Upper lobe of left lung (tissue), 6 donors: Measurements from ENCODE around the gene ZC3HAV1L. TPM values are rescaled to one million over a fixed set of nuclear protein-coding genes. Genes with fewer than 3 reads are reported as not detected.
A peak's percentile ranks its signal among the peaks of the same experiment; 100 is the strongest.

Experiments used
- ATAC-seq, 2 donors: fragments of 200-7000 bp; cut with Tn5 transposase; one replicate each; pipeline ENCODE4 v1.9.1; 2022; ENCODE audit warnings: mild to moderate bottlenecking in 2 of 2, moderate library complexity in 2 of 2; ENCODE audit not compliant: low FRiP score in 2 of 2
- DNase-seq, 2 donors: peaks; one replicate each; pipeline ENCODE4 v3.0.0-alpha.2; 2019 to 2020
- H3K27ac ChIP-seq, 4 donors: fragments of 200-600 bp; sonication (generic); one replicate each; pipeline ENCODE4 v1.5.1; 2016 to 2019
- H3K27me3 ChIP-seq, 4 donors: fragments of 200-600 bp; sonication (generic); one replicate each; pipeline ENCODE4 v1.5.1; 2017 to 2019
- H3K36me3 ChIP-seq, 4 donors: fragments of 200-600 bp; sonication (generic); one replicate each; pipeline ENCODE4 v1.5.1; 2016 to 2019
- H3K4me1 ChIP-seq, 4 donors: fragments of 200-600 bp; sonication (generic); one replicate each; pipeline ENCODE4 v1.5.1; 2018 to 2019
- H3K4me3 ChIP-seq, 4 donors: fragments of 200-600 bp; sonication (generic); one replicate each; pipeline ENCODE4 v1.5.1; 2017 to 2019; ENCODE audit warnings: mild to moderate bottlenecking in 2 of 4, moderate library complexity in 1 of 4
- H3K9me3 ChIP-seq, 4 donors: fragments of 200-600 bp; sonication (generic); one replicate each; pipeline ENCODE4 v1.5.1; 2018 to 2019
- CTCF ChIP-seq, 6 experiments: fragments of 450-650 bp in 4 of 6; fragments of 200-600 bp in 2 of 6; sonication (generic) in 2 of 6; IDR thresholded peaks; one replicate each; pipeline ENCODE4 v1.5.1; 2016 to 2019; ENCODE audit warnings: antibody characterized with exemption in 6 of 6
- EP300 ChIP-seq, 4 donors: sonication (generic); formaldehyde crosslinking; IDR thresholded peaks; one replicate each; pipeline ENCODE4 v1.5.1; 2017; ENCODE audit warnings: antibody characterized with exemption in 4 of 4, control low read depth in 2 of 4
- POLR2A ChIP-seq, 4 donors: fragments of 450-650 bp; IDR thresholded peaks; one replicate each; pipeline ENCODE4 v1.5.1; 2016 to 2017; ENCODE audit warnings: antibody characterized with exemption in 4 of 4, mild to moderate bottlenecking in 2 of 4
- POLR2AphosphoS5 ChIP-seq, 2 donors: sonication (generic); formaldehyde crosslinking; IDR thresholded peaks; one replicate each; pipeline ENCODE4 v1.5.1; 2017; ENCODE audit warnings: antibody characterized with exemption in 2 of 2
- WGBS, 2 donors: methylation state at CpG; one replicate each; pipeline ENCODE4 v1.1.5; 2017 to 2018; 5-methylcytosine and 5-hydroxymethylcytosine counted together
- total RNA-seq, 6 donors: library from RNA; depleted of rRNA in 4 of 6; stranded (reverse); fragments of >200 nt in 4 of 6; gene quantifications; one replicate each; pipeline versions ENCODE4 v1.1.0 to v1.2.1, GENCODE V29; 2016 to 2021
- donor health status: DM: no; HTN: no; CAD: no; lungs with moderate emphysema.
- donor health status: DM: no; HTN: yes; CAD: no; lungs with severe emphysema.

The ZC3HAV1L gene, protein sequence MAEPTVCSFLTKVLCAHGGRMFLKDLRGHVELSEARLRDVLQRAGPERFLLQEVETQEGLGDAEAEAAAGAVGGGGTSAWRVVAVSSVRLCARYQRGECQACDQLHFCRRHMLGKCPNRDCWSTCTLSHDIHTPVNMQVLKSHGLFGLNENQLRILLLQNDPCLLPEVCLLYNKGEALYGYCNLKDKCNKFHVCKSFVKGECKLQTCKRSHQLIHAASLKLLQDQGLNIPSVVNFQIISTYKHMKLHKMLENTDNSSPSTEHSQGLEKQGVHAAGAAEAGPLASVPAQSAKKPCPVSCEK
- 10 to 100 TPM in 2 of 6 donors, 1 to 10 TPM in 4; 3.4 to 12.6 (median 8.3) TPM for total RNA-seq

DNA sequence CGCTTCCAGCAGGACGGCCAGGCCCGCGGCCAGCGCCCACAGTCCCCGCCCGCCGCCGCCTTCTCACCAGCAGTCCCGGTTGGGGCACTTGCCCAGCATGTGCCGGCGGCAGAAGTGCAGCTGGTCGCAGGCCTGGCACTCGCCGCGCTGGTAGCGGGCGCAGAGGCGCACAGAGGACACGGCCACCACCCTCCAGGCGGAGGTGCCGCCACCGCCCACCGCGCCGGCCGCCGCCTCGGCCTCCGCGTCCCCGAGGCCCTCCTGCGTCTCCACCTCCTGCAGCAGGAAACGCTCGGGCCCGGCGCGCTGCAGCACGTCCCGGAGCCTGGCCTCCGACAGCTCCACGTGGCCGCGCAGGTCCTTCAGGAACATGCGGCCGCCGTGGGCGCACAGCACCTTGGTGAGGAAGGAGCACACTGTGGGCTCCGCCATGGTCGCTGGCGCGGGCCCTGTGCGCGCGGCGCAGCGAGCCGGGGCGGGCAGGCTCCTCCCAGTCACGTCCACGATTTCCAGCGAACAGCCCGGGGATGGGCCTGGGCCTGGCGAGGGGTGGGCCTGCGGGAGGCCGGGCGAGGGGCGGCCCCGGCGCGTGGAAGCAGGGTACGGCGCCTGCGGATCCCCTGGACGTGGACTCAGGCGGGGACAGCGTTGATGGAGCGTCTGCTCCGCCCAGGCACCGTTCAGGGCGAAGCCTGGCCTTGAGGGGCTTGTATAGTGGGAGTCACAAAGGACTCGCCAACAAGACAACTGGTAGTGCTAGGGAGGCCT, at the start of gene ZC3HAV1L:
Gene ZC3HAV1L (minus strand): TSS at position 457 of the 768 bp plus-strand sequence. CDS start 25 bp downstream, at position 432.
- Histone ChIP-seq H3K27me3 (no peaks in the 10 kb centered on the region), H3K27ac (peak within 1 kb of the TSS; percentile 60 to 82 (median 70)), H3K4me1 (peaks cover 13 to 25% (median 15%) of the 10 kb centered on the region in 4 donors), H3K4me3 (peak within 1 kb of the TSS; percentile 78 to 96 (median 89)), H3K9me3 (no peaks in the 10 kb centered on the region), H3K36me3 (no peaks in the 10 kb centered on the region)
- peak; percentile 31 to 92 for DNase-seq
- WGBS, 2 donors = 1 to 7% methylated on average over 18 to 49 of the region's 82 CpGs
- TF ChIP-seq POLR2AphosphoS5 (IDR thresholded peaks at IDR 0.05) (peak in 1 of 2 donors; percentile 37), POLR2A (IDR thresholded peaks at IDR 0.05) (peak in 1 of 4 donors; percentile 30), EP300 (IDR thresholded peaks at IDR 0.05) (no peak)
- ATAC-seq = peak; percentile 72 to 95

DNA sequence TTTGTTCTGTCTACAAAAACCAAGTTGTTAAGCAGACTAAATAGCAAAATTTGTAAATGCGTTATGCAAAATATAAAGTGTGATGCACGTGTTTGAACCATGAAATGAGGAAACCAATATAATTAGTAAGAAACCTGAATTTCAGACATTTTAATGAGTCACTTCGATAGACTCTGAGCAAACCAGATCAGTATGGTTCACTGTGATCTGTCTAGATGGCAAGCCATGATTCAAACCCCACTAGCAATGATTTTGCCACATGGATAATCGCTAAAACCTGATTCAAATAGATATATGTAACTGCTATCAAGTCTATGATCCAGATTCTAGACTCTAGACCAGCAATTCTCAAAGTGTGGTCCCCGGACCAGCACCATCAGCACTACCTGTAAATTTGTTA, 48.9 kb upstream of the ZC3HAV1L start:
- no peak for DNase-seq
- Histone ChIP-seq H3K36me3 (peaks cover 37 to 97% (median 68%) of the 10 kb centered on the region in 4 donors), H3K27me3 (no peaks in the 10 kb centered on the region), H3K9me3 (no peaks in the 10 kb centered on the region), H3K4me3 (no peak overlapping the region), H3K27ac (no peak overlapping the region), H3K4me1 (peaks cover 0 to 13% (median 0%) of the 10 kb centered on the region in 4 donors)
- no peak for TF ChIP-seq POLR2A (IDR thresholded peaks at IDR 0.05)
- TF ChIP-seq POLR2AphosphoS5 (IDR thresholded peaks at IDR 0.05) = no peak
- no peak for TF ChIP-seq CTCF (IDR thresholded peaks at IDR 0.05)
- TF ChIP-seq EP300 (IDR thresholded peaks at IDR 0.05) = no peak
- WGBS, 2 donors = 90 to 97% methylated on average over 5 of the region's 5 CpGs
- ATAC-seq = no peak

GRCh38 chr7:139081584-139081983, 45.7 kb upstream of the ZC3HAV1L start:
- H3K4me3 ChIP-seq = no peak overlapping the region

GRCh38 chr7:139080905-139081304, 45.1 kb upstream of the ZC3HAV1L start:
- H3K27me3 ChIP-seq = no peaks in the 10 kb centered on the region
- TF ChIP-seq POLR2A (IDR thresholded peaks at IDR 0.05) (no peak), CTCF (IDR thresholded peaks at IDR 0.05) (no peak), EP300 (IDR thresholded peaks at IDR 0.05) (no peak), POLR2AphosphoS5 (IDR thresholded peaks at IDR 0.05) (peak in 1 of 2 donors; percentile 26)
- peaks cover 46 to 99% (median 71%) of the 10 kb centered on the region in 4 donors for H3K36me3 ChIP-seq
- H3K9me3 ChIP-seq = no peaks in the 10 kb centered on the region
- peaks cover 0 to 13% (median 0%) of the 10 kb centered on the region in 4 donors for H3K4me1 ChIP-seq
- H3K4me3 ChIP-seq = no peak overlapping the region
- ATAC-seq = no peak
- DNase-seq = no peak
- WGBS, 2 donors = 63 to 65% methylated on average over 8 of the region's 8 CpGs
- H3K27ac ChIP-seq = no peak overlapping the region

More at GRCh38 chr7:139081584-139081983, 45.7 kb upstream of the ZC3HAV1L start:
- Histone ChIP-seq H3K27me3 (no peaks in the 10 kb centered on the region), H3K36me3 (peaks cover 49 to 99% (median 70%) of the 10 kb centered on the region in 4 donors), H3K4me1 (peaks cover 0 to 13% (median 0%) of the 10 kb centered on the region in 4 donors), H3K9me3 (no peaks in the 10 kb centered on the region), H3K27ac (no peak overlapping the region)
- DNase-seq (no peak), ATAC-seq (no peak)
- TF ChIP-seq CTCF (IDR thresholded peaks at IDR 0.05) (no peak), POLR2AphosphoS5 (IDR thresholded peaks at IDR 0.05) (no peak), EP300 (IDR thresholded peaks at IDR 0.05) (no peak), POLR2A (IDR thresholded peaks at IDR 0.05) (no peak)

DNA sequence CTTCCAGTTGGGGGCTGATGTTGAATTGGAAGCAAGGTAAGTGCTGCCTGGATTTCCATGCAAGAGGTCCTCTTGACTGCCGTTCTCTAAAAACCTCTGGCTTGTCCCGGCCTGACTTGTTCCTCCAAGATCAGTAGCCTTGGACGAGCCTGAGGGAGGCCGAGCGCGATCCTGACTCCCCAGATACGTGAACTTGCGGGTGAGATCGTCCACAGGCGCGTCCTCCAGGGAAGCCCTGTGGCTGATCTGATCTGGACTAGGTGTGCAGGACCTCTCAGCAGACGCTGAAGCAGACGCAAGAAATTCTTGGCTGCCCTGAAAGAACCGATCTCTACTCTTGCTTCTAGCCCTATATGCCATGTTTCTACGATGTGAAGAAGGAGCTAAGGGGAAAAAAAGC, 44.0 kb upstream of the ZC3HAV1L start:
- 92 to 95% methylated on average over 12 to 15 of the region's 15 CpGs for WGBS, 2 donors
- H3K27ac ChIP-seq = no peak overlapping the region

More for the DNA sequence above, 44.0 kb upstream of the ZC3HAV1L start:
- DNase-seq (no peak), ATAC-seq (no peak)
- TF ChIP-seq POLR2A (IDR thresholded peaks at IDR 0.05) (no peak), POLR2AphosphoS5 (IDR thresholded peaks at IDR 0.05) (no peak), EP300 (IDR thresholded peaks at IDR 0.05) (no peak), CTCF (IDR thresholded peaks at IDR 0.05) (no peak)
- Histone ChIP-seq H3K9me3 (no peaks in the 10 kb centered on the region), H3K36me3 (peaks cover 54 to 95% (median 70%) of the 10 kb centered on the region in 4 donors), H3K27me3 (no peaks in the 10 kb centered on the region), H3K4me1 (peaks cover 0 to 18% (median 3%) of the 10 kb centered on the region in 4 donors), H3K4me3 (no peak overlapping the region)
